Measurements from ENCODE around the gene MACROH2A2. TPM values are rescaled to one million over a fixed set of nuclear protein-coding genes. Genes with fewer than 3 reads are reported as not detected.

Gene MACROH2A2
- total and polyA plus RNA-seq, 2 of the 4 experiments (the other 2 are of a cell fraction), result 16.1 to 17.4 TPM

DNA sequence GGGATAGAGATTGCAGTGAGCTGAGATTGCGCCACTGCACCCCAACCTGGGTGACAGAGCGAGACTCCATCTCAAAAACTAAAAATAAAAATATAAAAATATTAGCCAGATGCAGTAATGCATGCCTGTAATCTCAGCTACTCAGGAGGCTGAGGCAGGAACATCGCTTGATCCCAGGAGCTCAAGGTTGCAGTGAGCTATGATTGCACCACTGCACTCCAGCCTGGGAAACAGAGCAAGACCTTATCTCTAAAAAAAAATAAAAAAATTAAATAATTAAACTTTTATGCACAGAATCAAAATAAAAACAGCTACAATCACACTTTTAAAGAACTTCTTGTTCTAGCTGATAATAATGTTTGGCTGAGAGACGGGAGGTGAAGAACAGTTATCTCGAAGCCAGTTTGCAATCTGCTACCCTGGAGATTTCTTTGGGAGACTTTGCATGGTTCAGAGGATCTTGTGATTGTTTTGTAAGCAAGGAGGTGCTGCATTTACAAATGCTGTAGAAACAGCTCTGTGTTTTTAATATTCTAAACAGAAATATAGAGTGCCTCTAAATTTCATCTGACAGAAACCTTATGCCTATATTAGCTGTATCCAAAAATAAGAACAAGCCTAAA lies 19.9 kb upstream of the MACROH2A2 start:
- intact Hi-C loops (cut with micrococcal nuclease) (no loop called here), dilution Hi-C loops (cut with HindIII; ENCODE audit: low sequenced_read_pairs, unreplicated experiment) (no loop called here), in situ Hi-C loops (cut with MboI; ENCODE audit: low sequenced_read_pairs) (no loop called here)
- Histone ChIP-seq H2BK15ac (ENCODE audit: low read depth, low read length) (no peak overlapping the region), H3K79me1 (ENCODE audit: low read depth in 1 of 2, low read length in 2 of 2) (no peaks in the 10 kb centered on the region), H3K27ac (ENCODE audit: insufficient read depth, low read length) (no peak overlapping the region), H3K9ac (ENCODE audit: low read depth, low read length) (no peak overlapping the region), H4K91ac (ENCODE audit: insufficient read depth, low read depth, low read length) (no peak overlapping the region), H3K14ac (replicated peaks; ENCODE audit: low read depth, low read length) (no peak overlapping the region), H3K9me3 (ENCODE audit: control insufficient read depth, insufficient read depth, low read length) (peaks cover 5% of the 10 kb centered on the region), H4K20me1 (ENCODE audit: insufficient read depth, low read length) (no peaks in the 10 kb centered on the region), H3K4me3 (ENCODE audit: insufficient read depth, low read depth, low read length) (no peak overlapping the region), H2AFZ (replicated peaks; ENCODE audit: low read length, poor library complexity) (no peak overlapping the region), H2BK5ac (ENCODE audit: low read depth, low read length, poor library complexity, severe bottlenecking) (no peak overlapping the region), H3K4me2 (ENCODE audit: low read depth, low read length) (no peak overlapping the region), H3K56ac (ENCODE audit: extremely low read depth, insufficient read depth, low read length) (no peak overlapping the region), H3K23ac (ENCODE audit: low read depth, low read length) (no peak overlapping the region), H3K9me1 (ENCODE audit: insufficient read depth, low read length) (no peaks in the 10 kb centered on the region), H3K36me3 (ENCODE audit: control insufficient read depth, insufficient read depth, low read length) (no peaks in the 10 kb centered on the region), H2AK9ac (replicated peaks; ENCODE audit: low read depth, low read length, poor library complexity) (no peak overlapping the region), H4K8ac (ENCODE audit: low read depth in 2 of 2, low read length in 2 of 2) (no peak overlapping the region), H3K4me1 (ENCODE audit: control insufficient read depth, insufficient read depth, low read length) (no peaks in the 10 kb centered on the region), H2BK120ac (ENCODE audit: low read depth, low read length) (no peak overlapping the region), H2AK5ac (ENCODE audit: low read depth, low read length) (no peak overlapping the region), H3K18ac (ENCODE audit: low read depth, low read length) (no peak overlapping the region), H2BK20ac (ENCODE audit: low read depth, low read length) (no peak overlapping the region), H3K27me3 (ENCODE audit: control insufficient read depth, insufficient read depth, low read length) (peaks cover 22% of the 10 kb centered on the region), H3K4ac (ENCODE audit: low read depth, low read length) (no peak overlapping the region), H4K5ac (ENCODE audit: low read depth, low read length) (no peak overlapping the region)
- DNase-seq (no peak), ATAC-seq (ENCODE audit: low read depth) (no peak)
- BruUV-seq (replicated peaks), result no TSS peak
- no peak for TF ChIP-seq SMC3 (IDR thresholded peaks at IDR 0.05; ENCODE audit: low read depth, low read length)
- TF ChIP-seq MAFK (IDR thresholded peaks at IDR 0.05; ENCODE audit: low read depth, low read length), result no peak
- TF ChIP-seq CEBPB (IDR thresholded peaks at IDR 0.05; ENCODE audit: low read depth, low read length), result no peak
- no peak for TF ChIP-seq CTCF (conservative IDR thresholded peaks at IDR 0.05; ENCODE audit: low read depth, low read length)
- no peak for TF ChIP-seq RCOR1 (IDR thresholded peaks at IDR 0.05; ENCODE audit: insufficient replicate concordance, low read length)
- no peak for TF ChIP-seq MXI1 (IDR thresholded peaks at IDR 0.05; ENCODE audit: borderline replicate concordance, low read depth, low read length)
- 67% methylated on average over 1 of the region's 5 CpGs; no CpG with 5 or more reads in 1 of the 2 experiments for WGBS, 2 experiments (ENCODE audit: extremely low coverage in 2 of 2, insufficient read length in 1 of 2)
- ChIA-PET POLR2A (ENCODE audit: unreplicated experiment) (no interaction called here), CTCF (no interaction called here)
